ENCODE measurements around the gene OR10C1. TPM values are rescaled to one million over a fixed set of nuclear protein-coding genes. Genes with fewer than 3 reads are reported as not detected.

OR10C1 gene
- total and polyA plus RNA-seq, 4 donors = not detected

GRCh38 chr6:29486577-29486976 is 47.5 kb downstream of the OR10C1 start:
- no peak for ATAC-seq (ENCODE audit: low FRiP score)
- no peaks in the 10 kb centered on the region for H3K27me3 ChIP-seq (ENCODE audit: control insufficient read depth in 1 of 2, insufficient read depth in 2 of 2, low read length in 1 of 2)
- H3K4me1 ChIP-seq (ENCODE audit: control insufficient read depth in 1 of 2, insufficient read depth in 2 of 2, low read length in 2 of 2) = no peaks in the 10 kb centered on the region
- DNase-seq = no peak
- 66 to 69% methylated on average over 4 of the region's 4 CpGs for WGBS, 2 donors
- H3K4me3 ChIP-seq (ENCODE audit: low read length in 2 of 2) = no peak overlapping the region
- no peak overlapping the region for H3K27ac ChIP-seq (ENCODE audit: low read depth in 1 of 2, low read length in 2 of 2)
- peaks cover 5% of the 10 kb centered on the region for H3K9me3 ChIP-seq (ENCODE audit: control insufficient read depth, low read length)
- intact Hi-C loops (cut with DNase I) = no loop called here
- H3K36me3 ChIP-seq (ENCODE audit: control insufficient read depth in 1 of 2, insufficient read depth in 2 of 2, low read length in 1 of 2) = no peaks in the 10 kb centered on the region

DNA sequence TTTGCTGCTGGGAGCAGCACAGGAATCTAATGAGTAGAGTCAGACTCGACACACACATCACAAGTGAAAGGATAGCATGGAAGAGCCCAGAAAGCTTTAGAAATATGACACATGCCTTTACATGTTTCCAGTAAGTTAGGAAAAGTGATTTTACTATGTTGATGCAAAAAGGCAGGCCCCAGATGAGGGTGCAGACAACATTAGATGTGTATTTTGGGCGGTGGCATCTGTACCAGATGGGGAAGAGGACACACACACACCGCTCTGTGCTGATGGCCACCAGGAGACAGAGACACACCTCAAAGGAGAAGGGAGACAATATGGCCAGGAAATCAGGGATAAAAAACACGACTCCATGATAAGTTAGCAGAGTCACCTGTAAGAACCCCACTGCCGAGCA is 48.0 kb downstream of the OR10C1 start:
- Histone ChIP-seq H3K36me3 (ENCODE audit: control insufficient read depth in 1 of 2, insufficient read depth in 2 of 2, low read length in 1 of 2) (no peaks in the 10 kb centered on the region), H3K27me3 (ENCODE audit: control insufficient read depth in 1 of 2, insufficient read depth in 2 of 2, low read length in 1 of 2) (no peaks in the 10 kb centered on the region), H3K9me3 (ENCODE audit: control insufficient read depth, low read length) (peaks cover 5% of the 10 kb centered on the region), H3K27ac (ENCODE audit: low read depth in 1 of 2, low read length in 2 of 2) (no peak overlapping the region), H3K4me3 (ENCODE audit: low read length in 2 of 2) (no peak overlapping the region), H3K4me1 (ENCODE audit: control insufficient read depth in 1 of 2, insufficient read depth in 2 of 2, low read length in 2 of 2) (no peaks in the 10 kb centered on the region)
- 84% methylated on average over 5 of the region's 5 CpGs for WGBS, 2 donors
- no peak for DNase-seq
- intact Hi-C loops (cut with DNase I) = no loop called here
- ATAC-seq (ENCODE audit: low FRiP score) = no peak

- Histone ChIP-seq H3K27me3 (ENCODE audit: control insufficient read depth in 1 of 2, insufficient read depth in 2 of 2, low read length in 1 of 2) (no peaks in the 10 kb centered on the region), H3K36me3 (ENCODE audit: control insufficient read depth in 1 of 2, insufficient read depth in 2 of 2, low read length in 1 of 2) (no peaks in the 10 kb centered on the region), H3K4me3 (ENCODE audit: low read length in 2 of 2) (no peak within 1 kb of the TSS), H3K9me3 (ENCODE audit: control insufficient read depth, low read length) (peaks cover 5% of the 10 kb centered on the region), H3K4me1 (ENCODE audit: control insufficient read depth in 1 of 2, insufficient read depth in 2 of 2, low read length in 2 of 2) (no peaks in the 10 kb centered on the region), H3K27ac (ENCODE audit: low read depth in 1 of 2, low read length in 2 of 2) (no peak within 1 kb of the TSS)
- no peak for ATAC-seq (ENCODE audit: low FRiP score)
- intact Hi-C loops (cut with DNase I) = no loop called here
- DNase-seq = no peak
- WGBS, 2 donors = 91 to 100% methylated on average over 2 of the region's 2 CpGs
Observed at GRCh38 chr6:29487660-29488059, 48.6 kb downstream of the OR10C1 start, which contains the start of gene MAS1L. Gene MAS1L (minus strand): TSS chr6:29487956. CDS start chr6:29487902, 54 bp downstream.

DNA sequence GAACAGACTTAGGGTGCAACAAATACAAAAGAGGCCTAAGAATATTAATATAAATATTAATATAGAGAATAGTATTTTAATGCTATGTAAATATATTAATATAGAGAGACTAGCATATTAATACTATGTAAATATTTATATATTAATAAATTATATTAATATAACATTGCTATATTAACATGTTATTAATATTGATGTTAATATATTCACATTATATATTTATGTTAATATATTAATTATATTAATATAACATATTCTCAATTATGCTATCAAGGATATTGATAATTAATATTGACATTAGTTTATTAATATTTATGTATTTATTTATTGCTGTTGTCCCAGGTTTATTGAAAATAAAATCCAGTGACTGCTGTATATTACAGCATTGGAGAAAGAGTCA is 49.8 kb downstream of the OR10C1 start:
- H3K36me3 ChIP-seq (ENCODE audit: control insufficient read depth in 1 of 2, insufficient read depth in 2 of 2, low read length in 1 of 2) = no peaks in the 10 kb centered on the region
- H3K4me3 ChIP-seq (ENCODE audit: low read length in 2 of 2) = no peak overlapping the region
- ATAC-seq (ENCODE audit: low FRiP score) (no peak), DNase-seq (no peak)
- H3K27ac ChIP-seq (ENCODE audit: low read depth in 1 of 2, low read length in 2 of 2) = no peak overlapping the region
- H3K4me1 ChIP-seq (ENCODE audit: control insufficient read depth in 1 of 2, insufficient read depth in 2 of 2, low read length in 2 of 2) = no peaks in the 10 kb centered on the region
- H3K27me3 ChIP-seq (ENCODE audit: control insufficient read depth in 1 of 2, insufficient read depth in 2 of 2, low read length in 1 of 2) = no peaks in the 10 kb centered on the region
- intact Hi-C loops (cut with DNase I) = no loop called here
- H3K9me3 ChIP-seq (ENCODE audit: control insufficient read depth, low read length) = peaks cover 5% of the 10 kb centered on the region

DNA sequence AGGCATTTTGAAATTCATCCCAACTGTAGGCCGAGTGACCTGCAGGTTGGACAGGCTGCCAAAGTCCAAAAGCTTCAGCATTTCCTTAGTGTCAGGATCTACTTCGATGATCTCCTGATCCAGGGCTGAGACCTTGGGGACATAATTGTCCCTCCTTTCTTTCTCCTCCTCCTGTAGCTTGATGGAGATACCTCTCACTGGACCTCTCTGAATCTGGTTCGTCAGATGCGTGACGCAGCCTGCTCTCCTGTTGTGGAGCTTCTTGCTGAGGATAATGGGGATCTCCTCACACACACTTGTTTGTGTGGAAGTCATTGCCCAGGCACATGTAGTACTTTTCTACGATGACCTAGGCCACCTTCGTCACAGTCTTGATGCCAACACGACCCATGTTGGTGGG is 50.2 kb downstream of the OR10C1 start:
- H3K36me3 ChIP-seq (ENCODE audit: control insufficient read depth in 1 of 2, insufficient read depth in 2 of 2, low read length in 1 of 2) = no peaks in the 10 kb centered on the region
- no peaks in the 10 kb centered on the region for H3K4me1 ChIP-seq (ENCODE audit: control insufficient read depth in 1 of 2, insufficient read depth in 2 of 2, low read length in 2 of 2)
- H3K27me3 ChIP-seq (ENCODE audit: control insufficient read depth in 1 of 2, insufficient read depth in 2 of 2, low read length in 1 of 2) = no peaks in the 10 kb centered on the region
- no peak for DNase-seq
- peaks cover 5% of the 10 kb centered on the region for H3K9me3 ChIP-seq (ENCODE audit: control insufficient read depth, low read length)
- WGBS, 2 donors = 90 to 92% methylated on average over 8 of the region's 8 CpGs
- no peak overlapping the region for H3K4me3 ChIP-seq (ENCODE audit: low read length in 2 of 2)
- no peak overlapping the region for H3K27ac ChIP-seq (ENCODE audit: low read depth in 1 of 2, low read length in 2 of 2)
- intact Hi-C loops (cut with DNase I) = no loop called here
- ATAC-seq (ENCODE audit: low FRiP score) = no peak

DNA sequence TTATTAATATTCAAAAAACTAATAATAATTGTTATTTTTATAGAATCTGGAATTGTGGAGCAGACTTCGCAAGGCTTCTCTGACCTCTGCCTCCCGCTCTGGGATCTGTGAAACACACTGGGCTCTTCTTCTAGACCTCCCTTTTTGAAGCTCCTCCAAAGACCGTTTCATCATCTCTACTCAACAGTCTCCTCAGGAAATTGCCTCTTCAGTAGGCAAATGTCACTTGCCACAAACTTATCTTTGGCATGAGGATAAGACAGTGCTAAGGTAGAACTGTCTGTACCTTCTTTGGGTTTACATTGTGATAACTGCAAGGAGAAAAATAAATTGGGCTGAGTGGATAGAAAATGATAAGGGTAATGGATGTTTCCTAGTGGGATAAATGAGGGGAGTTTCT is 50.9 kb downstream of the OR10C1 start:
- Histone ChIP-seq H3K4me1 (ENCODE audit: control insufficient read depth in 1 of 2, insufficient read depth in 2 of 2, low read length in 2 of 2) (no peaks in the 10 kb centered on the region), H3K27me3 (ENCODE audit: control insufficient read depth in 1 of 2, insufficient read depth in 2 of 2, low read length in 1 of 2) (peaks cover 0 to 2% of the 10 kb centered on the region in 2 donors), H3K4me3 (ENCODE audit: low read length in 2 of 2) (no peak overlapping the region), H3K27ac (ENCODE audit: low read depth in 1 of 2, low read length in 2 of 2) (no peak overlapping the region), H3K9me3 (ENCODE audit: control insufficient read depth, low read length) (peaks cover 5% of the 10 kb centered on the region), H3K36me3 (ENCODE audit: control insufficient read depth in 1 of 2, insufficient read depth in 2 of 2, low read length in 1 of 2) (no peaks in the 10 kb centered on the region)
- ATAC-seq (ENCODE audit: low FRiP score) = no peak
- intact Hi-C loops (cut with DNase I) = no loop called here
- WGBS, 2 donors = 86 to 90% methylated on average over 3 of the region's 3 CpGs
- no peak for DNase-seq

DNA sequence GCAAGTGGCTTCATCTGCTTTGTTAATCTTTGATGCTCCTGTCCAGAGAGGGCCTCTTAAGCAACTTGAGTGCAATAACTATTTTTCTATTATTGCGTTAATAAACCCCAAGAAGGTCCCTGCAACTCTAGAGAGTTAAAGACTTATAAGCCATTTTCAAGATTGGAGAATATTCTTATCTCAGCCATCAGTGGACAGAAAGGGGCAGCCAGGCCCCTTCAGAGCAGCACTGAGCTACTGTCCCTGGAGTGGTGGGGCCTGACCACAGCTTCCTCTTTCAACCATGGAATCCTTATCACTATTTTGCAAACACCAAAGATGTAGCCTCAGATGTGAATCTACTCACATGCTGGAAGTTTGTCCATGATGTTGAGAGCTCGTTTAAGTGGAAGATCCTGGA is 51.4 kb downstream of the OR10C1 start:
- DNase-seq = no peak
- no peak overlapping the region for H3K4me3 ChIP-seq (ENCODE audit: low read length in 2 of 2)
- WGBS, 2 donors = 75 to 79% methylated on average over 2 of the region's 2 CpGs
- no peak overlapping the region for H3K27ac ChIP-seq (ENCODE audit: low read depth in 1 of 2, low read length in 2 of 2)
- no peaks in the 10 kb centered on the region for H3K4me1 ChIP-seq (ENCODE audit: control insufficient read depth in 1 of 2, insufficient read depth in 2 of 2, low read length in 2 of 2)
- H3K9me3 ChIP-seq (ENCODE audit: control insufficient read depth, low read length) = peaks cover 5% of the 10 kb centered on the region
- H3K36me3 ChIP-seq (ENCODE audit: control insufficient read depth in 1 of 2, insufficient read depth in 2 of 2, low read length in 1 of 2) = no peaks in the 10 kb centered on the region
- H3K27me3 ChIP-seq (ENCODE audit: control insufficient read depth in 1 of 2, insufficient read depth in 2 of 2, low read length in 1 of 2) = peaks cover 0 to 2% of the 10 kb centered on the region in 2 donors
- intact Hi-C loops (cut with DNase I) = no loop called here
- no peak for ATAC-seq (ENCODE audit: low FRiP score)

Other genes with a start within 250 kb of the OR10C1 start
- gene OR14J1, start 137.6 kb upstream of the OR10C1 start, total RNA-seq = not detected
- gene OR14J1, start 137.6 kb upstream of the OR10C1 start, polyA plus RNA-seq = not detected
- not detected for gene OR5V1, start 70.4 kb upstream of the OR10C1 start, total RNA-seq
- gene OR5V1, start 70.4 kb upstream of the OR10C1 start, polyA plus RNA-seq = not detected
- not detected for gene OR12D3, start 64.0 kb upstream of the OR10C1 start, total RNA-seq
- not detected for gene OR12D3, start 64.0 kb upstream of the OR10C1 start, polyA plus RNA-seq
- not detected for gene OR12D2, start 43.7 kb upstream of the OR10C1 start, total RNA-seq
- gene OR12D2, start 43.7 kb upstream of the OR10C1 start, polyA plus RNA-seq = not detected
- not detected for gene OR12D1, start 24.4 kb upstream of the OR10C1 start, total RNA-seq
- not detected for gene OR12D1, start 24.4 kb upstream of the OR10C1 start, polyA plus RNA-seq
- gene OR11A1, start 17.8 kb downstream of the OR10C1 start, total RNA-seq = not detected
- gene OR11A1, start 17.8 kb downstream of the OR10C1 start, polyA plus RNA-seq = not detected
- gene OR2H1, start 17.8 kb downstream of the OR10C1 start, total RNA-seq = not detected
- gene OR2H1, start 17.8 kb downstream of the OR10C1 start, polyA plus RNA-seq = not detected
- under 1 TPM in 1 of 2 donors, not detected in 1; 0.60 TPM for gene MAS1L, start 48.6 kb downstream of the OR10C1 start, total RNA-seq
- not detected for gene MAS1L, start 48.6 kb downstream of the OR10C1 start, polyA plus RNA-seq
- gene UBD, start 120.4 kb downstream of the OR10C1 start, total RNA-seq = 1 to 10 TPM in 1 of 2 donors, under 1 TPM in 1; 0.32 to 4.4 TPM
- 1 to 10 TPM in 1 of 2 donors, under 1 TPM in 1; 0.51 to 3.9 TPM for gene UBD, start 120.4 kb downstream of the OR10C1 start, polyA plus RNA-seq
- not detected for gene OR2H2, start 145.8 kb downstream of the OR10C1 start, total RNA-seq
- gene OR2H2, start 145.8 kb downstream of the OR10C1 start, polyA plus RNA-seq = not detected
- gene GABBR1, start 193.9 kb downstream of the OR10C1 start, total RNA-seq = 100 to 1,000 TPM in 1 of 2 donors, 10 to 100 TPM in 1; 91.6 to 126 TPM
- 100 to 1,000 TPM in 1 of 2 donors, 10 to 100 TPM in 1; 13.6 to 103 TPM for gene GABBR1, start 193.9 kb downstream of the OR10C1 start, polyA plus RNA-seq
- gene MOG, start 217.8 kb downstream of the OR10C1 start, total RNA-seq = not detected
- gene MOG, start 217.8 kb downstream of the OR10C1 start, polyA plus RNA-seq = 1 to 10 TPM in 1 of 2 donors, not detected in 1; 1.5 TPM
- under 1 TPM in 1 of 2 donors, not detected in 1; 0.49 TPM for gene ZFP57, start 241.8 kb downstream of the OR10C1 start, total RNA-seq
- gene ZFP57, start 241.8 kb downstream of the OR10C1 start, polyA plus RNA-seq = 1 to 10 TPM in 1 of 2 donors, not detected in 1; 7.1 TPM

All from aorta (tissue), 5 donors.